ENCODE results near the gene POMT2. TPM values are rescaled to one million over a fixed set of nuclear protein-coding genes. Genes with fewer than 3 reads are reported as not detected.

Gene POMT2
- total RNA-seq, 6 experiments from 2014 or later, result 21.7 to 39.0 (median 27.5) TPM

DNA sequence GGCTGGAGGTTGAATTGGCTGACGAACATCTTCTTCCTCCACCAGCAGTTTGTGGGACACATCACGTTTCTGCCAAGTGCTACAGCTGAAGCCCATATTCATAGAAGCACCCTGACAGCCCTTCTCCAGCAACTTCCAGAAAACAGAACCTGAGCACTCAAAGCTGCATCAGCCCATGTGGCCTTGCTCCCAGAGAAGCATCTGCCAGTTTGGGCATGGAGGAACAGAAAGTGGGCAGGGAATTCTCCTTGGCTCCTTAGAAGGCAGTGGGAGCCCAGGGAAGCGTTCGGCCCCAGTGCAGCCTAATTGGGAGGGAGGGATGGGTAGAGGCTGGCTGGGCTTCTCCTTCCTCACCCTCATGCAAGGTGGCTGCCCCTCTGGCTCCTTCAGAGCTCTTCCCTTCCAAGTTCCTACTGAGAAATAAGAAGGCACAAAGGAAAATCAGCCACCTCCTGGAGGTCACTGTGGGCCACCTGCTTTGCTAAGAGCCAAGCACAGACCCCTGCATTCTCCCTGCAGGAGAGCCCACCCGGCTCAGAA, 45.6 kb downstream of the POMT2 start:
- Mint-ChIP-seq H3K9me3 (no peaks in the 10 kb centered on the region), H3K27me3 (ENCODE audit: insufficient read depth) (peaks cover 16% of the 10 kb centered on the region), H3K4me1 (ENCODE audit: low read depth) (no peaks in the 10 kb centered on the region), H3K27ac (no peak overlapping the region), H3K4me3 (no peak overlapping the region), H3K36me3 (ENCODE audit: low read depth) (no peaks in the 10 kb centered on the region)
- TF ChIP-seq, protein P1, sequence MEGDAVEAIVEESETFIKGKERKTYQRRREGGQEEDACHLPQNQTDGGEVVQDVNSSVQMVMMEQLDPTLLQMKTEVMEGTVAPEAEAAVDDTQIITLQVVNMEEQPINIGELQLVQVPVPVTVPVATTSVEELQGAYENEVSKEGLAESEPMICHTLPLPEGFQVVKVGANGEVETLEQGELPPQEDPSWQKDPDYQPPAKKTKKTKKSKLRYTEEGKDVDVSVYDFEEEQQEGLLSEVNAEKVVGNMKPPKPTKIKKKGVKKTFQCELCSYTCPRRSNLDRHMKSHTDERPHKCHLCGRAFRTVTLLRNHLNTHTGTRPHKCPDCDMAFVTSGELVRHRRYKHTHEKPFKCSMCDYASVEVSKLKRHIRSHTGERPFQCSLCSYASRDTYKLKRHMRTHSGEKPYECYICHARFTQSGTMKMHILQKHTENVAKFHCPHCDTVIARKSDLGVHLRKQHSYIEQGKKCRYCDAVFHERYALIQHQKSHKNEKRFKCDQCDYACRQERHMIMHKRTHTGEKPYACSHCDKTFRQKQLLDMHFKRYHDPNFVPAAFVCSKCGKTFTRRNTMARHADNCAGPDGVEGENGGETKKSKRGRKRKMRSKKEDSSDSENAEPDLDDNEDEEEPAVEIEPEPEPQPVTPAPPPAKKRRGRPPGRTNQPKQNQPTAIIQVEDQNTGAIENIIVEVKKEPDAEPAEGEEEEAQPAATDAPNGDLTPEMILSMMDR (IDR thresholded peaks at IDR 0.05), result no peak
- DNase-seq, result no peak

DNA sequence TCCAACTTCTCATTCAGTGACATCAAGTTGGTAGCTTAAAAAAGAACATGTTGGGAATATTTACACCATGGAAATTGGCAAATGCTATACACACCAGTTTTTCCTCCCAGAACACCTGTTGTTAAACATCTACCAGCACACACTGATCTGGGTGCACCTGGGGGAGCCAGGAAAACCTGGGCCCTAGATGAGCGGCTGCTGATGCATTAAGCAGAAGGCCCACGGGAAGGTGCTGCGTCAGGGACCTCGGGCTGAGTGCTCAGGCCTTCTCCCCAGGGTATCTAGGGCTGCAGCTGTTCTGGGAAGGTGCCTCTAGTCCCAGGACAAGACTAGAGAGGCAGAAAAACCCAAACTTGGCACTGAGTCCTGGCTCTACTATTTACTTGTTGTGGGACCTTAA, 46.9 kb downstream of the POMT2 start:
- Mint-ChIP-seq H3K27me3 (ENCODE audit: insufficient read depth) (peaks cover 23% of the 10 kb centered on the region), H3K36me3 (ENCODE audit: low read depth) (no peaks in the 10 kb centered on the region), H3K9me3 (no peaks in the 10 kb centered on the region), H3K4me1 (ENCODE audit: low read depth) (no peaks in the 10 kb centered on the region), H3K4me3 (no peak overlapping the region), H3K27ac (no peak overlapping the region)
- DNase-seq, result no peak
- TF ChIP-seq, protein P1 (IDR thresholded peaks at IDR 0.05), result no peak

DNA sequence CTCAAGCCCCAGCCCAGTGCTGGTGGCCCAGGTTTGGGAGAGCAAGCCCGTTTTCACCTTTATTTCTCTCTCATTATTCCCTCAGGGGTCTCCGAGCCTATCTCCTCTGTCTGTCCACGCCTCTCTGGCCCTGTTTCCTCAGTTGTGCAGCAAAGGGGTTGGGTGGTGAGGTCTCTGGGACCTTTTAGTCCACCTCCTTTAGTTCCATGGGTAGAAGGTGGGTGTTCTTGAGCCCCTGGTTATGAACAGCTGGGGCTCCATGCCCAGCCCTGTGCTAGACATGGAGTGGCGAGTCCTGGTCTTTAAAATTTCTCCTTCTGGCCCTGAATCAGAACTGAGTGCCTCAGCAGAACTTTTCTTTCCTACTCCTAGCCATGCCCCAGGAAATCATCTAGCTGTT, 48.4 kb downstream of the POMT2 start:
- no peak for DNase-seq
- H3K27me3 Mint-ChIP-seq (ENCODE audit: insufficient read depth), result peaks cover 30% of the 10 kb centered on the region
- H3K27ac Mint-ChIP-seq, result no peak overlapping the region
- H3K9me3 Mint-ChIP-seq, result peaks cover 6% of the 10 kb centered on the region
- H3K4me1 Mint-ChIP-seq (ENCODE audit: low read depth), result no peaks in the 10 kb centered on the region
- TF ChIP-seq, protein P1 (IDR thresholded peaks at IDR 0.05), result no peak
- H3K36me3 Mint-ChIP-seq (ENCODE audit: low read depth), result no peaks in the 10 kb centered on the region
- no peak overlapping the region for H3K4me3 Mint-ChIP-seq

DNA sequence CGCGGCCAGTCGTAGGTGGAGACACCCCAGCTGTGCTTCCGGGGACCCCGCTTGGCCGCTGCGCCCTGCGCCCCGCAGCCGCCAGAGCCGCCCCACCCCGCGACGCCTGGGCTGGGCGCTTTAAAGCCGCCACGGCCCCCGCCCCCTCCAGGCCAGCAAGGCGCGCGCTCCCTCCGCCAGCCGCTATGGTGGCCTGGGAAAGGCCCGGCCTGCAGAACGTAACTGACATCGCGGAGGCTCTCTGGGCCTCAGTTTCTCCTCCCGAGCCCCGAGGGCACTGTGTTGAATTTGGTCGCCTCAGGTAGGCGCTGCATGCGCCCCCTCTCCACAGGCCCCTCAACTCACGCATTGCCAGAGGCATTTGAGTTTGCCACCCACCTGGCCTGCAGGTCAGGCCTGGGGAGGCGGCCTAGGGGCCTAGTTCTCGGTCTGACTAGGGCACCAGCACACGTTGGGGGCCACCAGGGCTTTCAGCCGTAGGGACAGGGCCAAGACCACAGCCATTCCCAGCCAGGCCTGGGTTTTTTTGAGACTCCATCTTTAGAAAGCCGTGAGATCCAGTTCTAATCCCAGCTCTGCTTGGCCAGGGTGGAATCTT, 49.5 kb downstream of the POMT2 start, which contains the start of gene NGB:
Gene NGB (minus strand): TSS at position 94 of the 598 bp plus-strand sequence. CDS start 269 bp downstream, outside the sequence.
- DNase-seq, result no peak
- H3K9me3 Mint-ChIP-seq, result peaks cover 6% of the 10 kb centered on the region
- H3K36me3 Mint-ChIP-seq (ENCODE audit: low read depth), result no peaks in the 10 kb centered on the region
- TF ChIP-seq, protein P1 (IDR thresholded peaks at IDR 0.05), result no peak
- H3K27me3 Mint-ChIP-seq (ENCODE audit: insufficient read depth), result peaks cover 30% of the 10 kb centered on the region
- H3K4me3 Mint-ChIP-seq, result no peak within 1 kb of the TSS
- H3K4me1 Mint-ChIP-seq (ENCODE audit: low read depth), result no peaks in the 10 kb centered on the region
- H3K27ac Mint-ChIP-seq, result no peak within 1 kb of the TSS

DNA sequence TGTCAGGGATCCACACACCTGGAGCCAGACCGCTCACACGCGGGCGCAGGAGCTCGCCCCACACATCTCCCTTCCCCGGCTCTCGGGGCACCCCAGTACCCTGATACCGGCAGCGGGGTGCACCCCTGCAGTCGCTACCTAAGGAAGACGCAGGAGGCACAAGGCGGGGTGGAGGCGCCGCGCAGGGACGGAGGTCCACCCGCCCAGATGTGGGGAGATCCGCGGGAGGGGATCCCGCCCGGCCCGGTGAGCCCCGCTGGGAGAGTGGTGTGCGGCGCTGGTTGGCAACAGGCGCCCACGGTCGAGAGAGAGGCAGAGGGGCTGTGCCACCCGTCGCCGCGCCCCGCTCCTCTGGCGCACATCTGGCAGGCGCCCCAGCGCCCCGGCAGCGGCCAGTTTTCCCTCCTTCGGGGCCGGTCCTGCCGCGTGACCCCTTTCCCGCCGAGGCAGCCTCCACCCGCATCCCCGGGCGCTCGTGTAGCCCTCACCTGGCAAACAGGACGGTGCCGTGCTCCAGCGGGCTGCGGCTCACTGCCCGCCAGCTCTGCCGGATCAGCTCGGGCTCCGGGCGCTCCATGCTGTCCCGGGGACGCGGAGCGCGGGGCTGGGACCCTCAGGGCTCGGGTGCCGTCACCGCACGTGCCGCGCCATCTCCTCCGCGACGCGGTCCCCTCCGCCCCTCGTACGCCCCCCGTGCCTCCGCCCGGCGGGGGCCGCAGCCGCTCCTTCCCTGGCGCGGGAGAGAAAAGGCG, 50.1 kb downstream of the POMT2 start:
- no peak overlapping the region for H3K4me3 Mint-ChIP-seq
- H3K9me3 Mint-ChIP-seq, result peaks cover 6% of the 10 kb centered on the region
- H3K27ac Mint-ChIP-seq, result no peak overlapping the region
- no peaks in the 10 kb centered on the region for H3K36me3 Mint-ChIP-seq (ENCODE audit: low read depth)
- no peak for DNase-seq
- TF ChIP-seq, protein P1 (IDR thresholded peaks at IDR 0.05), result no peak
- H3K4me1 Mint-ChIP-seq (ENCODE audit: low read depth), result no peaks in the 10 kb centered on the region
- peaks cover 33% of the 10 kb centered on the region for H3K27me3 Mint-ChIP-seq (ENCODE audit: insufficient read depth)

All from HFFc6 (cell line).